Nephron progenitor cell (in vitro differentiated cells): Measurements from ENCODE around the gene LRP4.

Source experiments
- DNase-seq: peaks from one replicate; pipeline ENCODE4 v3.0.0; 2021
- H3K27ac Mint-ChIP-seq: 2 replicates; pipeline ENCODE4 v1.8.0; 2021; ENCODE audit warnings: mild to moderate bottlenecking, moderate library complexity, mixed read lengths
- H3K27me3 Mint-ChIP-seq: 2 replicates; pipeline ENCODE4 v1.8.0; 2021; ENCODE audit warnings: mild to moderate bottlenecking, low read depth, mixed read lengths; ENCODE audit not compliant: poor library complexity
- H3K36me3 Mint-ChIP-seq: 2 replicates; pipeline ENCODE4 v1.8.0; 2021; ENCODE audit warnings: low read depth, mixed read lengths
- H3K4me1 Mint-ChIP-seq: 2 replicates; pipeline ENCODE4 v1.8.0; 2021; ENCODE audit warnings: mixed read lengths
- H3K4me3 Mint-ChIP-seq: 2 replicates; pipeline ENCODE4 v1.8.0; 2021; ENCODE audit warnings: mild to moderate bottlenecking, moderate library complexity, mixed read lengths
- H3K9me3 Mint-ChIP-seq: 2 replicates; pipeline ENCODE4 v1.8.0; 2021; ENCODE audit warnings: mild to moderate bottlenecking, moderate library complexity, mixed read lengths
- CTCF ChIP-seq: fragments of 200-600 bp; sonication (generic); IDR thresholded peaks from 2 replicates; pipeline ENCODE4 v1.5.0; 2021; ENCODE audit warnings: antibody characterized with exemption

LRP4 gene

GRCh38 chr11:46900091-46900746, 18.1 kb downstream of the LRP4 start:
- DNase-seq: no peak
- Mint-ChIP-seq H3K27ac (peak overlapping the region; percentile 61), H3K4me1 (peaks cover 15% of the 10 kb centered on the region)

GRCh38 chr11:46899501-46900025, 18.8 kb downstream of the LRP4 start:
- no peak overlapping the region for H3K27ac Mint-ChIP-seq
- H3K4me1 Mint-ChIP-seq: peaks cover 12% of the 10 kb centered on the region
- H3K27me3 Mint-ChIP-seq: no peaks in the 10 kb centered on the region
- no peak for TF ChIP-seq CTCF
- DNase-seq: no peak
- no peak overlapping the region for H3K4me3 Mint-ChIP-seq
- peaks cover 10% of the 10 kb centered on the region for H3K9me3 Mint-ChIP-seq
- peaks cover 62% of the 10 kb centered on the region for H3K36me3 Mint-ChIP-seq

More at GRCh38 chr11:46900091-46900746, 18.1 kb downstream of the LRP4 start:
- Mint-ChIP-seq H3K9me3 (peaks cover 10% of the 10 kb centered on the region), H3K36me3 (peaks cover 59% of the 10 kb centered on the region), H3K4me3 (no peak overlapping the region), H3K27me3 (no peaks in the 10 kb centered on the region)
- no peak for TF ChIP-seq CTCF

DNA sequence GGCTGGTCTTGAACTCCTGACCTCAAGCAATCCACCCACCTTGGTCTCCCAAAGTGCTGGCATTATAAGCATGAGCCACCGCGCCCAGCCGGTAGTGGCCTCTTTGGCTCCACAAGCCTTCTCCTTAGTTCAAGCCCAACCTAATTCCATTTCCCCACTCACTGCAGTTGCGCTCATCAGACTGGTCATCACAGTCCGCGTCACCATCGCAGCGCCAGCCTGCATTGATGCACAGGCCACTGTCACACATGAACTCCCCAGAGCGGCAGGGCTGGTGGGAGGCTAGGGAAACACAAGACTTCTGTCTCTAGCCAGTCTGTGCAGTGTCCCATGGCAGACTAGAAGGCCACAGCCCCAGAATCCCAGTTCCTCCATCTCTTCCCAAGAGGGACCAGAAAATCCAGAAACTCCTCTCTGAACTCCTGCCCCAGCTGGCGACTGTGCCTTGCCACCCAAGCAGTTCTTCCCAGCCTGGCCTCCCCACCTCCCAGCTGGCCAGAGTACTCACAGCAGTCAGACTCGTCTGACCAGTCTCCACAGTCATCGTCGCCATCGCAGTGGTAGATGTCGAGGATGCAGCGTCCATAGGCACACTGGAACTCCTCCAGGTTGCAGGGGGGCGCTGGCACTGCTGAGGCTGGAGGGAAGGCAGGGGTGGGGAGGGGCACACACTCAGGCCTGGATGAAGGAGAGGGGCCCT, 19.8 kb downstream of the LRP4 start:
- Mint-ChIP-seq H3K36me3 (peaks cover 68% of the 10 kb centered on the region), H3K9me3 (peaks cover 10% of the 10 kb centered on the region), H3K4me3 (no peak overlapping the region), H3K27me3 (no peaks in the 10 kb centered on the region), H3K27ac (no peak overlapping the region), H3K4me1 (peaks cover 4% of the 10 kb centered on the region)
- DNase-seq: no peak
- no peak for TF ChIP-seq CTCF

- no peak overlapping the region for H3K27ac Mint-ChIP-seq
- peaks cover 10% of the 10 kb centered on the region for H3K9me3 Mint-ChIP-seq
- no peak overlapping the region for H3K4me3 Mint-ChIP-seq
- no peak for TF ChIP-seq CTCF
- H3K27me3 Mint-ChIP-seq: no peaks in the 10 kb centered on the region
- no peaks in the 10 kb centered on the region for H3K4me1 Mint-ChIP-seq
- DNase-seq: no peak
- H3K36me3 Mint-ChIP-seq: peaks cover 76% of the 10 kb centered on the region
Measured at GRCh38 chr11:46896719-46897406, 21.5 kb downstream of the LRP4 start.

DNA sequence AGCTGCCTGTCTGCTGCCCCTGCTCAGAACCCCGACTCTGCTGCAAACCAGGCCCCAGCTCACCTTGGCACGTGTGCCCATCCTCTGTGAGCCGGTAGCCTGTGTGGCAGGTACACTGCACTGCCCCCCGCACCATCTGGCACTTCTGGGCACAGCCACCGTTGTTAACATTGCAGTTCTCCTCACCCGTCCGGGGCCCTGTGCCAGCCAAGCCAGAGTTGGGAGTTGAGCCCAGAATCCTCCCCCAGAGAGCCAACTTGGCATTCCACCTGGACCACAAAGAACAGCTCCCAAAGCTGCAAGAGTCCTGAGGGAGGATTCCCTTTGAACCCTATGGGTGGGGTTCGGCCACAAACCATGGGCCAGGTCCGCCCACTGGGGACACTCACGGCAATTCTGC, 22.5 kb downstream of the LRP4 start:
- no peaks in the 10 kb centered on the region for H3K27me3 Mint-ChIP-seq
- H3K36me3 Mint-ChIP-seq: peaks cover 73% of the 10 kb centered on the region
- no peak for TF ChIP-seq CTCF
- no peak overlapping the region for H3K4me3 Mint-ChIP-seq
- no peak for DNase-seq
- H3K4me1 Mint-ChIP-seq: no peaks in the 10 kb centered on the region
- H3K9me3 Mint-ChIP-seq: peaks cover 10% of the 10 kb centered on the region
- no peak overlapping the region for H3K27ac Mint-ChIP-seq
